Neural progenitor cell (in vitro differentiated cells): Measurements from ENCODE around the gene ADARB2. TPM values are rescaled to one million over a fixed set of nuclear protein-coding genes. Genes with fewer than 3 reads are reported as not detected.
A peak's percentile ranks its signal among the peaks of the same experiment; 100 is the strongest.

ENCODE experiments used
- DNase-seq: peaks from one replicate; pipeline ENCODE4 v3.0.0-alpha.2; 2016; ENCODE audit warnings: low spot score
- H2AFZ ChIP-seq: fragments of 200-600 bp; sonication (generic); replicated peaks from 2 replicates; pipeline ENCODE4 v1.6.1; 2016; ENCODE audit warnings: antibody characterized with exemption
- H3F3A ChIP-seq: fragments of 200-600 bp; sonication (generic); 2 replicates; pipeline ENCODE4 v1.6.1; 2016; ENCODE audit warnings: antibody characterized with exemption, low read depth
- H3K27ac ChIP-seq: fragments of 200-600 bp; sonication (generic); 2 replicates; pipeline ENCODE4 v1.5.1; 2016; ENCODE audit warnings: mild to moderate bottlenecking
- H3K27me3 ChIP-seq: fragments of 200-600 bp; sonication (generic); 2 replicates; pipeline ENCODE4 v1.6.1; 2016; ENCODE audit warnings: mild to moderate bottlenecking, moderate library complexity
- H3K36me3 ChIP-seq: fragments of 200-600 bp; sonication (generic); 2 replicates; pipeline ENCODE4 v1.5.1; 2016
- H3K4me1 ChIP-seq: fragments of 200-600 bp; sonication (generic); 2 replicates; pipeline ENCODE4 v1.6.1; 2016; ENCODE audit warnings: mixed run types
- H3K4me2 ChIP-seq: fragments of 200-600 bp; sonication (generic); 2 replicates; pipeline ENCODE4 v1.6.1; 2016
- H3K4me3 ChIP-seq: fragments of 200-600 bp; sonication (generic); 2 replicates; pipeline ENCODE4 v1.5.1; 2016
- H3K79me2 ChIP-seq: fragments of 200-600 bp; sonication (generic); 2 replicates; pipeline ENCODE4 v1.6.1; 2016; ENCODE audit warnings: low read depth
- H3K9ac ChIP-seq: fragments of 200-600 bp; sonication (generic); 2 replicates; pipeline ENCODE4 v1.6.1; 2016
- H3K9me3 ChIP-seq: fragments of 200-600 bp; sonication (generic); 2 replicates; pipeline ENCODE4 v1.5.1; 2016; ENCODE audit warnings: low read depth
- H4K20me1 ChIP-seq: fragments of 200-600 bp; sonication (generic); 2 replicates; pipeline ENCODE4 v1.6.1; 2016; ENCODE audit warnings: low read depth
- H3K27ac Mint-ChIP-seq: 3 replicates; pipeline ENCODE4 v1.8.0; 2021; ENCODE audit warnings: mixed read lengths
- H3K27me3 Mint-ChIP-seq: 2 replicates; pipeline ENCODE4 v1.8.0; 2022; ENCODE audit warnings: low read depth, mild to moderate bottlenecking, inconsistent platforms, moderate library complexity, mixed read lengths; ENCODE audit not compliant: insufficient read depth
- H3K36me3 Mint-ChIP-seq: 3 replicates; pipeline ENCODE4 v1.8.0; 2021; ENCODE audit warnings: mixed read lengths
- H3K4me1 Mint-ChIP-seq: 3 replicates; pipeline ENCODE4 v1.8.0; 2021; ENCODE audit warnings: mixed read lengths
- H3K4me3 Mint-ChIP-seq: 3 replicates; pipeline ENCODE4 v1.8.0; 2021; ENCODE audit warnings: mild to moderate bottlenecking, moderate library complexity, mixed read lengths
- H3K9me3 Mint-ChIP-seq: 3 replicates; pipeline ENCODE4 v1.8.0; 2020; ENCODE audit warnings: mixed read lengths
- CTCF ChIP-seq: fragments of 200-600 bp; sonication (generic); IDR thresholded peaks from 2 replicates; pipeline ENCODE4 v1.5.1; 2017; ENCODE audit warnings: antibody characterized with exemption, mild to moderate bottlenecking
- EZH2 ChIP-seq: fragments of 200-600 bp; sonication (generic); IDR thresholded peaks from 2 replicates; pipeline ENCODE4 v1.6.1; 2017; ENCODE audit warnings: antibody characterized with exemption, mild to moderate bottlenecking, moderate library complexity
- EZH2phosphoT487 ChIP-seq: fragments of 200-600 bp; sonication (generic); IDR thresholded peaks from 2 replicates; pipeline ENCODE4 v1.6.1; 2017; ENCODE audit warnings: antibody characterized with exemption
- total RNA-seq: library from RNA; depleted of rRNA; stranded (reverse); fragments of >200 nt; gene quantifications from 2 replicates; pipeline ENCODE4 v1.2.3, GENCODE V29; 2015; ENCODE audit warnings: low replicate concordance

The ADARB2 gene
- total RNA-seq, 1 donor from 2014 or later, result not detected

- Histone ChIP-seq H3K4me2 (peak overlapping the region; percentile 16), H4K20me1 (no peaks in the 10 kb centered on the region), H3K79me2 (no peaks in the 10 kb centered on the region), H3F3A (peaks cover 17% of the 10 kb centered on the region), H3K9ac (no peak overlapping the region), H3K27me3 (no peaks in the 10 kb centered on the region), H3K27ac (no peak overlapping the region), H2AFZ (no peak overlapping the region), H3K36me3 (no peaks in the 10 kb centered on the region), H3K9me3 (no peaks in the 10 kb centered on the region), H3K4me1 (peaks cover 39% of the 10 kb centered on the region), H3K4me3 (no peak overlapping the region)
- H3K36me3 Mint-ChIP-seq, result no peaks in the 10 kb centered on the region
- peaks cover 3% of the 10 kb centered on the region for H3K27me3 Mint-ChIP-seq
- peak overlapping the region; percentile 44 for H3K27ac Mint-ChIP-seq
- H3K4me1 Mint-ChIP-seq, result peaks cover 57% of the 10 kb centered on the region
- TF ChIP-seq EZH2 (no peak), CTCF (no peak), EZH2phosphoT487 (no peak)
- no peaks in the 10 kb centered on the region for H3K9me3 Mint-ChIP-seq
- no peak overlapping the region for H3K4me3 Mint-ChIP-seq
- peak; percentile 54 for DNase-seq
These were observed 125.3 kb downstream of the ADARB2 start for GRCh38 chr10:1611936-1612550.

- Histone ChIP-seq H3K9ac (no peak overlapping the region), H3K4me2 (no peak overlapping the region), H3K27ac (no peak overlapping the region), H3K79me2 (no peaks in the 10 kb centered on the region), H4K20me1 (no peaks in the 10 kb centered on the region), H3K4me1 (peaks cover 35% of the 10 kb centered on the region), H2AFZ (no peak overlapping the region), H3K9me3 (no peaks in the 10 kb centered on the region), H3K36me3 (no peaks in the 10 kb centered on the region), H3F3A (peaks cover 17% of the 10 kb centered on the region), H3K27me3 (no peaks in the 10 kb centered on the region), H3K4me3 (no peak overlapping the region)
- peaks cover 3% of the 10 kb centered on the region for H3K27me3 Mint-ChIP-seq
- no peak for TF ChIP-seq CTCF
- no peak for TF ChIP-seq EZH2
- no peak for TF ChIP-seq EZH2phosphoT487
- no peaks in the 10 kb centered on the region for H3K36me3 Mint-ChIP-seq
- no peak overlapping the region for H3K27ac Mint-ChIP-seq
- peaks cover 52% of the 10 kb centered on the region for H3K4me1 Mint-ChIP-seq
- no peak for DNase-seq
- no peaks in the 10 kb centered on the region for H3K9me3 Mint-ChIP-seq
- H3K4me3 Mint-ChIP-seq, result no peak overlapping the region
These were observed 126.1 kb downstream of the ADARB2 start for GRCh38 chr10:1610986-1611770.

GRCh38 chr10:1609648-1609970, 127.7 kb downstream of the ADARB2 start:
- Histone ChIP-seq H3K9ac (no peak overlapping the region), H3K4me3 (no peak overlapping the region), H3K27me3 (no peaks in the 10 kb centered on the region), H3K9me3 (no peaks in the 10 kb centered on the region), H3K4me1 (peaks cover 35% of the 10 kb centered on the region), H2AFZ (no peak overlapping the region), H3K4me2 (peak overlapping the region; percentile 77), H3K36me3 (no peaks in the 10 kb centered on the region), H3K79me2 (no peaks in the 10 kb centered on the region), H4K20me1 (no peaks in the 10 kb centered on the region), H3K27ac (no peak overlapping the region), H3F3A (peaks cover 17% of the 10 kb centered on the region)
- no peak overlapping the region for H3K27ac Mint-ChIP-seq
- peaks cover 52% of the 10 kb centered on the region for H3K4me1 Mint-ChIP-seq
- no peaks in the 10 kb centered on the region for H3K9me3 Mint-ChIP-seq
- TF ChIP-seq CTCF (no peak), EZH2phosphoT487 (no peak), EZH2 (no peak)
- H3K4me3 Mint-ChIP-seq, result peak overlapping the region; percentile 31
- DNase-seq, result no peak
- no peaks in the 10 kb centered on the region for H3K36me3 Mint-ChIP-seq
- peaks cover 3% of the 10 kb centered on the region for H3K27me3 Mint-ChIP-seq
